ENCODE results near the gene RIMBP2.

- no peak for TF ChIP-seq EZH2 (IDR thresholded peaks at IDR 0.05; ENCODE audit: insufficient read depth, poor library complexity, severe bottlenecking)
- no peak for TF ChIP-seq EZH2phosphoT487 (IDR thresholded peaks at IDR 0.05; ENCODE audit: insufficient read depth, low read depth)
These were observed 72.0 kb downstream of the RIMBP2 start for GRCh38 chr12:130644146-130644545.
